ENCODE measurements around the gene HIVEP3. TPM values are rescaled to one million over a fixed set of nuclear protein-coding genes. Genes with fewer than 3 reads are reported as not detected.

The HIVEP3 gene
- polyA plus RNA-seq, 4 donors = 0.67 to 3.8 (median 1.8) TPM

GRCh38 chr1:41673378-41673777 is 245.3 kb downstream of the HIVEP3 start:
- peak in 1 of 2 donors; percentile 35 for DNase-seq
- H3K4me3 ChIP-seq (ENCODE audit: low read depth in 1 of 3, low read length in 3 of 3) = no peak overlapping the region
- no peak for FAIRE-seq
- no peaks in the 10 kb centered on the region for H3K4me1 ChIP-seq (ENCODE audit: control insufficient read depth in 3 of 3, insufficient read depth in 2 of 3, low read depth in 1 of 3, low read length in 2 of 3)
- no peak overlapping the region for H3K27ac ChIP-seq (ENCODE audit: low read depth in 1 of 3, low read length in 2 of 3)
- WGBS, 3 donors = 6 to 18% (median 17%) methylated on average over 4 of the region's 4 CpGs
- no peaks in the 10 kb centered on the region for H3K36me3 ChIP-seq (ENCODE audit: control insufficient read depth in 3 of 3, insufficient read depth in 2 of 3, low read depth in 1 of 3, low read length in 3 of 3)
- no peaks in the 10 kb centered on the region for H3K27me3 ChIP-seq (ENCODE audit: control insufficient read depth in 3 of 3, insufficient read depth in 3 of 3, low read length in 3 of 3)
- H3K9me3 ChIP-seq (ENCODE audit: control insufficient read depth in 2 of 2, insufficient read depth in 1 of 2, low read depth in 1 of 2, low read length in 1 of 2) = no peaks in the 10 kb centered on the region

GRCh38 chr1:41672641-41673361 is 245.9 kb downstream of the HIVEP3 start:
- Histone ChIP-seq H3K9me3 (ENCODE audit: control insufficient read depth in 2 of 2, insufficient read depth in 1 of 2, low read depth in 1 of 2, low read length in 1 of 2) (no peaks in the 10 kb centered on the region), H3K4me1 (ENCODE audit: control insufficient read depth in 3 of 3, insufficient read depth in 2 of 3, low read depth in 1 of 3, low read length in 2 of 3) (no peaks in the 10 kb centered on the region), H3K36me3 (ENCODE audit: control insufficient read depth in 3 of 3, insufficient read depth in 2 of 3, low read depth in 1 of 3, low read length in 3 of 3) (no peaks in the 10 kb centered on the region), H3K4me3 (ENCODE audit: low read depth in 1 of 3, low read length in 3 of 3) (no peak overlapping the region), H3K27me3 (ENCODE audit: control insufficient read depth in 3 of 3, insufficient read depth in 3 of 3, low read length in 3 of 3) (no peaks in the 10 kb centered on the region), H3K27ac (ENCODE audit: low read depth in 1 of 3, low read length in 2 of 3) (no peak overlapping the region)
- 66 to 75% (median 69%) methylated on average over 9 of the region's 9 CpGs for WGBS, 3 donors
- no peak for FAIRE-seq
- no peak for DNase-seq

GRCh38 chr1:41672173-41672572 is 246.5 kb downstream of the HIVEP3 start:
- DNase-seq (no peak), FAIRE-seq (no peak)
- 47 to 71% (median 58%) methylated on average over 4 of the region's 4 CpGs for WGBS, 3 donors
- H3K27ac ChIP-seq (ENCODE audit: low read depth in 1 of 3, low read length in 2 of 3) = no peak overlapping the region
- no peaks in the 10 kb centered on the region for H3K27me3 ChIP-seq (ENCODE audit: control insufficient read depth in 3 of 3, insufficient read depth in 3 of 3, low read length in 3 of 3)
- no peaks in the 10 kb centered on the region for H3K9me3 ChIP-seq (ENCODE audit: control insufficient read depth in 2 of 2, insufficient read depth in 1 of 2, low read depth in 1 of 2, low read length in 1 of 2)
- no peaks in the 10 kb centered on the region for H3K4me1 ChIP-seq (ENCODE audit: control insufficient read depth in 3 of 3, insufficient read depth in 2 of 3, low read depth in 1 of 3, low read length in 2 of 3)
- H3K4me3 ChIP-seq (ENCODE audit: low read depth in 1 of 3, low read length in 3 of 3) = no peak overlapping the region
- no peaks in the 10 kb centered on the region for H3K36me3 ChIP-seq (ENCODE audit: control insufficient read depth in 3 of 3, insufficient read depth in 2 of 3, low read depth in 1 of 3, low read length in 3 of 3)

GRCh38 chr1:41671116-41671755 is 247.5 kb downstream of the HIVEP3 start:
- FAIRE-seq (no peak), DNase-seq (no peak)
- WGBS, 3 donors = 91 to 97% (median 95%) methylated on average over 15 of the region's 15 CpGs
- Histone ChIP-seq H3K27ac (ENCODE audit: low read depth in 1 of 3, low read length in 2 of 3) (no peak overlapping the region), H3K36me3 (ENCODE audit: control insufficient read depth in 3 of 3, insufficient read depth in 2 of 3, low read depth in 1 of 3, low read length in 3 of 3) (no peaks in the 10 kb centered on the region), H3K4me1 (ENCODE audit: control insufficient read depth in 3 of 3, insufficient read depth in 2 of 3, low read depth in 1 of 3, low read length in 2 of 3) (no peaks in the 10 kb centered on the region), H3K27me3 (ENCODE audit: control insufficient read depth in 3 of 3, insufficient read depth in 3 of 3, low read length in 3 of 3) (no peaks in the 10 kb centered on the region), H3K4me3 (ENCODE audit: low read depth in 1 of 3, low read length in 3 of 3) (no peak overlapping the region), H3K9me3 (ENCODE audit: control insufficient read depth in 2 of 2, insufficient read depth in 1 of 2, low read depth in 1 of 2, low read length in 1 of 2) (no peaks in the 10 kb centered on the region)

- FAIRE-seq = no peak
- H3K4me3 ChIP-seq (ENCODE audit: low read depth in 1 of 3, low read length in 3 of 3) = no peak overlapping the region
- no peak overlapping the region for H3K27ac ChIP-seq (ENCODE audit: low read depth in 1 of 3, low read length in 2 of 3)
- no peaks in the 10 kb centered on the region for H3K36me3 ChIP-seq (ENCODE audit: control insufficient read depth in 3 of 3, insufficient read depth in 2 of 3, low read depth in 1 of 3, low read length in 3 of 3)
- 79 to 84% (median 84%) methylated on average over 4 of the region's 4 CpGs for WGBS, 3 donors
- no peaks in the 10 kb centered on the region for H3K4me1 ChIP-seq (ENCODE audit: control insufficient read depth in 3 of 3, insufficient read depth in 2 of 3, low read depth in 1 of 3, low read length in 2 of 3)
- no peaks in the 10 kb centered on the region for H3K27me3 ChIP-seq (ENCODE audit: control insufficient read depth in 3 of 3, insufficient read depth in 3 of 3, low read length in 3 of 3)
- no peaks in the 10 kb centered on the region for H3K9me3 ChIP-seq (ENCODE audit: control insufficient read depth in 2 of 2, insufficient read depth in 1 of 2, low read depth in 1 of 2, low read length in 1 of 2)
- no peak for DNase-seq
Measured at GRCh38 chr1:41670217-41670957, 248.3 kb downstream of the HIVEP3 start.

- WGBS, 3 donors = 88 to 91% (median 91%) methylated on average over 3 of the region's 3 CpGs
- FAIRE-seq (no peak), DNase-seq (no peak)
- Histone ChIP-seq H3K27ac (ENCODE audit: low read depth in 1 of 3, low read length in 2 of 3) (no peak overlapping the region), H3K4me3 (ENCODE audit: low read depth in 1 of 3, low read length in 3 of 3) (no peak overlapping the region), H3K9me3 (ENCODE audit: control insufficient read depth in 2 of 2, insufficient read depth in 1 of 2, low read depth in 1 of 2, low read length in 1 of 2) (no peaks in the 10 kb centered on the region), H3K36me3 (ENCODE audit: control insufficient read depth in 3 of 3, insufficient read depth in 2 of 3, low read depth in 1 of 3, low read length in 3 of 3) (no peaks in the 10 kb centered on the region), H3K27me3 (ENCODE audit: control insufficient read depth in 3 of 3, insufficient read depth in 3 of 3, low read length in 3 of 3) (peaks cover 0 to 3% (median 0%) of the 10 kb centered on the region in 3 donors), H3K4me1 (ENCODE audit: control insufficient read depth in 3 of 3, insufficient read depth in 2 of 3, low read depth in 1 of 3, low read length in 2 of 3) (no peaks in the 10 kb centered on the region)
Measured at GRCh38 chr1:41668967-41669366, 249.8 kb downstream of the HIVEP3 start.

- no peak overlapping the region for H3K4me3 ChIP-seq (ENCODE audit: low read depth in 1 of 3, low read length in 3 of 3)
- no peak for FAIRE-seq
- no peaks in the 10 kb centered on the region for H3K4me1 ChIP-seq (ENCODE audit: control insufficient read depth in 3 of 3, insufficient read depth in 2 of 3, low read depth in 1 of 3, low read length in 2 of 3)
- H3K36me3 ChIP-seq (ENCODE audit: control insufficient read depth in 3 of 3, insufficient read depth in 2 of 3, low read depth in 1 of 3, low read length in 3 of 3) = no peaks in the 10 kb centered on the region
- no peak overlapping the region for H3K27ac ChIP-seq (ENCODE audit: low read depth in 1 of 3, low read length in 2 of 3)
- DNase-seq = no peak
- no peaks in the 10 kb centered on the region for H3K9me3 ChIP-seq (ENCODE audit: control insufficient read depth in 2 of 2, insufficient read depth in 1 of 2, low read depth in 1 of 2, low read length in 1 of 2)
- peaks cover 0 to 7% (median 0%) of the 10 kb centered on the region in 3 donors for H3K27me3 ChIP-seq (ENCODE audit: control insufficient read depth in 3 of 3, insufficient read depth in 3 of 3, low read length in 3 of 3)
- 85 to 98% (median 94%) methylated on average over 7 of the region's 7 CpGs for WGBS, 3 donors
Measured at GRCh38 chr1:41668054-41668660, 250.6 kb downstream of the HIVEP3 start.

GRCh38 chr1:41666981-41667631 is 251.6 kb downstream of the HIVEP3 start:
- FAIRE-seq (no peak), DNase-seq (peak in 1 of 2 donors; percentile 34)
- WGBS, 3 donors = 67 to 68% (median 67%) methylated on average over 3 of the region's 3 CpGs

More at GRCh38 chr1:41666981-41667631, 251.6 kb downstream of the HIVEP3 start:
- no peaks in the 10 kb centered on the region for H3K9me3 ChIP-seq (ENCODE audit: control insufficient read depth in 2 of 2, insufficient read depth in 1 of 2, low read depth in 1 of 2, low read length in 1 of 2)
- H3K27ac ChIP-seq (ENCODE audit: low read depth in 1 of 3, low read length in 2 of 3) = peak overlapping the region in 1 of 3 donors; percentile 6
- no peaks in the 10 kb centered on the region for H3K4me1 ChIP-seq (ENCODE audit: control insufficient read depth in 3 of 3, insufficient read depth in 2 of 3, low read depth in 1 of 3, low read length in 2 of 3)
- H3K36me3 ChIP-seq (ENCODE audit: control insufficient read depth in 3 of 3, insufficient read depth in 2 of 3, low read depth in 1 of 3, low read length in 3 of 3) = no peaks in the 10 kb centered on the region
- peaks cover 0 to 10% (median 0%) of the 10 kb centered on the region in 3 donors for H3K27me3 ChIP-seq (ENCODE audit: control insufficient read depth in 3 of 3, insufficient read depth in 3 of 3, low read length in 3 of 3)
- no peak overlapping the region for H3K4me3 ChIP-seq (ENCODE audit: low read depth in 1 of 3, low read length in 3 of 3)

Measured in small intestine (tissue), 7 donors.